ENCODE data around the gene CAPN15.

- TF ChIP-seq MAFK (IDR thresholded peaks at IDR 0.05; ENCODE audit: partially characterized antibody) = no peak
- TF ChIP-seq ATOH8 (CRISPR knock-in tag; IDR thresholded peaks at IDR 0.05; ENCODE audit: low read depth) = no peak
- no peak for TF ChIP-seq POLR2A (IDR thresholded peaks at IDR 0.05; ENCODE audit: low read length)
- TF ChIP-seq ESRRA (IDR thresholded peaks at IDR 0.05; ENCODE audit: borderline replicate concordance, low read length) = no peak
- no peak for TF ChIP-seq KDM1A (IDR thresholded peaks at IDR 0.05; ENCODE audit: low read depth)
- TF ChIP-seq, protein P1, sequence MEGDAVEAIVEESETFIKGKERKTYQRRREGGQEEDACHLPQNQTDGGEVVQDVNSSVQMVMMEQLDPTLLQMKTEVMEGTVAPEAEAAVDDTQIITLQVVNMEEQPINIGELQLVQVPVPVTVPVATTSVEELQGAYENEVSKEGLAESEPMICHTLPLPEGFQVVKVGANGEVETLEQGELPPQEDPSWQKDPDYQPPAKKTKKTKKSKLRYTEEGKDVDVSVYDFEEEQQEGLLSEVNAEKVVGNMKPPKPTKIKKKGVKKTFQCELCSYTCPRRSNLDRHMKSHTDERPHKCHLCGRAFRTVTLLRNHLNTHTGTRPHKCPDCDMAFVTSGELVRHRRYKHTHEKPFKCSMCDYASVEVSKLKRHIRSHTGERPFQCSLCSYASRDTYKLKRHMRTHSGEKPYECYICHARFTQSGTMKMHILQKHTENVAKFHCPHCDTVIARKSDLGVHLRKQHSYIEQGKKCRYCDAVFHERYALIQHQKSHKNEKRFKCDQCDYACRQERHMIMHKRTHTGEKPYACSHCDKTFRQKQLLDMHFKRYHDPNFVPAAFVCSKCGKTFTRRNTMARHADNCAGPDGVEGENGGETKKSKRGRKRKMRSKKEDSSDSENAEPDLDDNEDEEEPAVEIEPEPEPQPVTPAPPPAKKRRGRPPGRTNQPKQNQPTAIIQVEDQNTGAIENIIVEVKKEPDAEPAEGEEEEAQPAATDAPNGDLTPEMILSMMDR (IDR thresholded peaks at IDR 0.05) = no peak
- no peak for TF ChIP-seq JUN (IDR thresholded peaks at IDR 0.05)
Measured at GRCh38 chr16:502179-502943, 25.2 kb upstream of the CAPN15 start.
